GM12873 (cell line): ENCODE data around the gene GRID1.

ENCODE experiments used
- TF ChIP-seq, protein P1 (sequence below): IDR thresholded peaks from 2 replicates; pipeline ENCODE4 v1.5.1; 2012; ENCODE audit warnings: low read depth, mild to moderate bottlenecking, moderate library complexity, low read length, control low read depth; ENCODE audit not compliant: insufficient read depth; ENCODE audit errors: missing control alignments

Gene GRID1

DNA sequence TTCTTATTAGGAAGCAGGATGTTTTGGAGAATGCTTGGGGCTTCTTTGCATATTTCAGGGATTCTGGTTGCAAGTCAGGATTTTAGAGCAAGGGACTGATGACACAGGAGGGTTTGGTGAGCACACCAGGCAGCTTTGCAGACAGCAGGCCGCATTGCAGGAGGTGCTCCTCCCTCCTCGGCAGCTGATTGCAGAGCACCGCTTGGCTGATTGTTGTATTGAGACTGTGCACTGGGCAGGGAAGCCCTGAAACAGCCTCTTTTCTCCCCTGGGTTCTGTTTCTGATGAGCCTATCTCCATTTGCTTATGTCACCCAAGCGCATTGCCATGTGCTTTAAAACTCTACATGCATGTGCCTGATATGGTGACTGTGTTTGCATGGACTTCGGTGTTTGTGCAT is 769.6 kb downstream of the GRID1 start:
- TF ChIP-seq, protein P1, sequence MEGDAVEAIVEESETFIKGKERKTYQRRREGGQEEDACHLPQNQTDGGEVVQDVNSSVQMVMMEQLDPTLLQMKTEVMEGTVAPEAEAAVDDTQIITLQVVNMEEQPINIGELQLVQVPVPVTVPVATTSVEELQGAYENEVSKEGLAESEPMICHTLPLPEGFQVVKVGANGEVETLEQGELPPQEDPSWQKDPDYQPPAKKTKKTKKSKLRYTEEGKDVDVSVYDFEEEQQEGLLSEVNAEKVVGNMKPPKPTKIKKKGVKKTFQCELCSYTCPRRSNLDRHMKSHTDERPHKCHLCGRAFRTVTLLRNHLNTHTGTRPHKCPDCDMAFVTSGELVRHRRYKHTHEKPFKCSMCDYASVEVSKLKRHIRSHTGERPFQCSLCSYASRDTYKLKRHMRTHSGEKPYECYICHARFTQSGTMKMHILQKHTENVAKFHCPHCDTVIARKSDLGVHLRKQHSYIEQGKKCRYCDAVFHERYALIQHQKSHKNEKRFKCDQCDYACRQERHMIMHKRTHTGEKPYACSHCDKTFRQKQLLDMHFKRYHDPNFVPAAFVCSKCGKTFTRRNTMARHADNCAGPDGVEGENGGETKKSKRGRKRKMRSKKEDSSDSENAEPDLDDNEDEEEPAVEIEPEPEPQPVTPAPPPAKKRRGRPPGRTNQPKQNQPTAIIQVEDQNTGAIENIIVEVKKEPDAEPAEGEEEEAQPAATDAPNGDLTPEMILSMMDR: no peak

DNA sequence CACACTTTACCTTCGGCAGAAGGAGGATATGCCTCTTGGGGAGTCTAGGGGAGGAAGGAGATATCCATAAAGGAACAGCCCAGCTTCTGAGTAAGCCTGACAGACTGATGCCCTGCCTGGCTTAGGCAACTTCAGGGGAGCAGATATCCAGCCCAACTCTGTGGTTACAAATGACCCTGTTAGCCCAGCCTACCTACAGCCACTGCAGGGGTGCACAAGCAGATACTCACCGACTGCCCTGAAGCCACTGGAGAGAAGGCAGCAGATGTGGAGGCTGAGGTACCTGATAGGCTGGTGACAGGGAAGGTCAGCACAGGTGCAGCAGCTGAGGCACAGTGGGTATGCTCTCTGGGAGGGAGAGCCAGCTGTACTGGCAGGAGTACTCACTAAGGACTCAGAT is 770.2 kb downstream of the GRID1 start:
- TF ChIP-seq, protein P1: no peak

DNA sequence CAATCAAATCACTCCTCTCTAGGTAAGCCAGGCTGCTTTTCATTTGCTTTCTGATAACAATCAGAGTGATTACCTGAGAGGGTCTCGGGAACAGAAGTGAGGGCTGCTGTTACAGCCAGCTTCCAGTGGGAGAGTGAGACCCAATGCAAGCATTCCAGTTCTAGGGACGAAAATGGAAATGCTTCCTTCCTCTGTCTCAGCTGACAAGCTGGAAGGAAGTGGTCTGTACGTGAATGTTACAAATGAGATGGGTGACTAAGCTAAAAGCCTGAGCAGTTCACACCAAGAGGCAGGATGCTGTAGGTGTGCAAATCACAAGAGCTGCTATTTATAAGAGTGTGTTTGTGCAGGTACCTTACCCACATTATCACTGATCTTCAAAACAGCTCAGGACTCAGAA is 772.4 kb downstream of the GRID1 start:
- TF ChIP-seq, protein P1: no peak

DNA sequence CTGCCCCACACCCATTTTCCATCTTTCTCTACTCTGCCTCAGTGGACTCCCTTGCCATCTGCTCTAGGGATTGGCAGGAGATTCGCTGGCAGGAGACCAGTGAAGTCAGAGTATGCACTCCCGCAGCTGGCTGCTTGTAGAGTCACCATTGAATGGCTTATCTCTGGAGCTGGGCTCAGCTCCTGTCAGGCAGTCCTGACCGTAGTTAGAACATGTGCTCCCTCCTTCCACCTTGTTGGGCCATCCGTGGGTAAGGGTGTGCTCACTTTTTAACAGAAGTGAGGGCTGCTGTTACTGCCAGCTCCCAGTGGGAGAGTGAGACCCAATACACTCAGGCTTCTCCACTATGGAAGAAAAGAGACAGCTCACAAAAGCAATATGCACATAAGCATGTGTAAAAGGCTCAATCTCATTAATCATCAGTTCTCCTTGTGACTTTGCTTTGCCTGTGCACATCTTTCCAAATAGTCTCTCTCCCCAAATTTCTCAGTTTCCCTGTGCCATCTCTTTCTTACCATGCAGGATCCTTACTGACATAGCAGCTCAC is 773.3 kb downstream of the GRID1 start:
- TF ChIP-seq, protein P1: no peak

DNA sequence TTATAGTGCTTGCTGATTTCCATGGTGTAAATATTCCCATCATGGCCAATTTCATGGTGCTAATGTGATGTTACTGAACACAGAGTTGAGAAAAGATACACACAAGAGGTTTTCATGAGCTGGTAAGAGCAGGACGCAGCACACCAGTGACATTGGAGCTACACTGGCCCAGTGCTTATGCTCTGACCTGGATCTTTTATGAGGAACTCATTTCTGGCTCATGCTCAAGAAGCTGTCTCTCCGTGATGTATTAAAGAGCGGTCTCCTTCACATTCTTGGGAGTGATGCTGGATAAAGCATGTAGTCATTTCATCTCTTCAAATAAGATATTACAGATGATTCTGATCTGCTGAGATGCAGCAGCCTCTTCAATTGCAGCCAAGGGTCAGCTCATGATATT is 785.2 kb downstream of the GRID1 start:
- TF ChIP-seq, protein P1: no peak

DNA sequence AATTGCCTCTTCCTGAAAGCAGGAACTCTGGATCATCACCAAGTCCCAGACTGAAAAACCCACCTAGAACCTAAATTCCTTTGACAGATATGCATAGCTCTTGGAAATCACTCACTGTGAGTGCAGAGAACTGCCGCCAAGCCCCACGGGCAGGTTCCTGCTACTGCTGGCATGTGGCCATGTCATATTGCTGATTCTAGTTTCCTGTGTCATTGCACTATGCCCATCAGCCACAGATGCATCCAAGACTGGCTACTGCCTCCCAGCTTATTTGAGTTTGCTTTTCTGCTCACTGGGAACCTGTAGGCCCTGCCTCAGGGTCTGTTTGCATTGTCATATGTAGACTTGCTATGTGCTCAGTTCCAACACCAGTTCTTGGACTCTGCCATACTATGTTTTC is 786.0 kb downstream of the GRID1 start:
- TF ChIP-seq, protein P1: no peak

DNA sequence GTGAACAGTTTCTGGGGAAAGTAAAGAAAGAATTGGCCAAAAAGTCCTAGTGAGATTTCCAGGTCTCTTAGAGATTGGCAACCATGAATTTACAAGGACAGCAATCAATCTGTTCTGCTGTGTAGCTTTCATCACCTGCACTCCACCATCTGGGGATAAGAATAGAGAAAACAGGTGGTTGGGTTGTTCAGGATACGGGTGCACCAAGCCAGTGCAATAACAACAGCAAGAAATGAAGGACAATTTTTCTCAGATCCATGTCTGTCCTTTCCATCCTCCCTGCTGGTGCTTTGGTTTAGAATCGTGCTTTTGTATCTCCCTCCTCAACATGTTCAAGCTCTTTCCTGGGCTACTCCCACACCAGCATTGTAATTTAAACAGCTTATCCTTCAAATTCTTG is 787.7 kb downstream of the GRID1 start:
- TF ChIP-seq, protein P1: no peak
